NT2/D1 (cell line): ENCODE measurements around the gene SHF.

ENCODE experiments used
- DNase-seq: peaks from one replicate; pipeline ENCODE4 v3.0.0-alpha.2; 2011; ENCODE audit warnings: low read depth, low spot score
- H3K27me3 ChIP-seq: 2 replicates; pipeline ENCODE4 v1.6.0; 2011; ENCODE audit warnings: mild to moderate bottlenecking; ENCODE audit not compliant: insufficient read length, insufficient read depth
- H3K36me3 ChIP-seq: 2 replicates; pipeline ENCODE4 v1.6.1; 2011; ENCODE audit warnings: mild to moderate bottlenecking, low read length, mixed read lengths; ENCODE audit not compliant: insufficient read depth, insufficient read length
- H3K4me1 ChIP-seq: 2 replicates; pipeline ENCODE4 v1.5.1; 2011; ENCODE audit not compliant: insufficient read depth, insufficient read length
- H3K4me3 ChIP-seq: 2 replicates; pipeline ENCODE4 v1.5.1; 2011; ENCODE audit warnings: low read depth; ENCODE audit not compliant: insufficient read length
- H3K9ac ChIP-seq: 2 replicates; pipeline ENCODE4 v1.6.0; 2011; ENCODE audit warnings: low read depth; ENCODE audit not compliant: insufficient read length
- H3K9me3 ChIP-seq: 2 replicates; pipeline ENCODE4 v1.5.1; 2011; ENCODE audit warnings: mild to moderate bottlenecking, low read length; ENCODE audit not compliant: insufficient read depth
- SUZ12 ChIP-seq: IDR thresholded peaks from 2 replicates; pipeline ENCODE4 v1.6.1; 2011; ENCODE audit not compliant: insufficient read length, insufficient read depth; ENCODE audit errors: extremely low read depth
- YY1 ChIP-seq: IDR thresholded peaks from 2 replicates; pipeline ENCODE4 v1.6.1; 2011; ENCODE audit not compliant: insufficient read length, insufficient read depth
- ZNF274 ChIP-seq: IDR thresholded peaks from 2 replicates; pipeline ENCODE4 v1.6.1; 2011; ENCODE audit warnings: mild to moderate bottlenecking, low read depth, low read length

The SHF gene

DNA sequence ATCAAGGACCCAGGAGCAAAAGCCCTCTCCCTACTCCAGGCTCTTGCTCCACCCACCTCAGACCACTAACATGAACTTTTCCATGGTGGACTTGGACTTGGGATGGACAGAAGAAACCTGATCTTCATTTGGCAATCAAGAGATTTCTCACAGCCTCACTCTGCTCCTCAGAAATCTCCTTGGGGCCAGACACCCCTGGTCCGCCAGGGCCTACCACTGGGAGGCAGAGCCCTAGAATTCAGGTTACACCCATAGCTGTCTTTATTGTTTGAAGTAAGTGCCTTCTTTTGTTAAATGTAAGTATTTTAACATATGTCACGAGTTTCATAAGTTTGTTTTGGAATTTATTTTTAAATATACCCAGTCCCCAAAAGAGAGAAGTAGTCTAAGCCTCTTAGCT, 13.2 kb downstream of the SHF start:
- no peak overlapping the region for H3K4me3 ChIP-seq
- H3K36me3 ChIP-seq: peaks cover 23% of the 10 kb centered on the region
- H3K9ac ChIP-seq: no peak overlapping the region
- no peak for DNase-seq
- no peak for TF ChIP-seq SUZ12
- no peak for TF ChIP-seq ZNF274
- TF ChIP-seq YY1: no peak
- no peaks in the 10 kb centered on the region for H3K9me3 ChIP-seq
- peaks cover 12% of the 10 kb centered on the region for H3K4me1 ChIP-seq
- H3K27me3 ChIP-seq: no peaks in the 10 kb centered on the region

- Histone ChIP-seq H3K9ac (no peak overlapping the region), H3K4me3 (no peak overlapping the region), H3K9me3 (no peaks in the 10 kb centered on the region), H3K36me3 (peaks cover 23% of the 10 kb centered on the region), H3K4me1 (peaks cover 13% of the 10 kb centered on the region), H3K27me3 (no peaks in the 10 kb centered on the region)
- TF ChIP-seq SUZ12: no peak
- TF ChIP-seq YY1: no peak
- no peak for TF ChIP-seq ZNF274
- no peak for DNase-seq
Observed at GRCh38 chr15:45174069-45174468, 13.7 kb downstream of the SHF start.

- no peak overlapping the region for H3K9ac ChIP-seq
- TF ChIP-seq ZNF274 (no peak), SUZ12 (no peak), YY1 (no peak)
- no peaks in the 10 kb centered on the region for H3K27me3 ChIP-seq
- no peaks in the 10 kb centered on the region for H3K9me3 ChIP-seq
- H3K4me3 ChIP-seq: no peak overlapping the region
- DNase-seq: no peak
- peaks cover 12% of the 10 kb centered on the region for H3K36me3 ChIP-seq
- H3K4me1 ChIP-seq: peaks cover 20% of the 10 kb centered on the region
Observed at GRCh38 chr15:45171912-45172311, 15.9 kb downstream of the SHF start.

GRCh38 chr15:45169608-45170480, 17.9 kb downstream of the SHF start:
- no peak for DNase-seq
- TF ChIP-seq ZNF274 (no peak), YY1 (no peak), SUZ12 (no peak)
- Histone ChIP-seq H3K9me3 (no peaks in the 10 kb centered on the region), H3K4me3 (no peak overlapping the region), H3K4me1 (peaks cover 20% of the 10 kb centered on the region), H3K36me3 (peaks cover 4% of the 10 kb centered on the region), H3K27me3 (no peaks in the 10 kb centered on the region), H3K9ac (peak overlapping the region; percentile 21)

GRCh38 chr15:45168751-45169551, 18.8 kb downstream of the SHF start:
- Histone ChIP-seq H3K4me3 (no peak overlapping the region), H3K36me3 (peaks cover 3% of the 10 kb centered on the region), H3K27me3 (no peaks in the 10 kb centered on the region), H3K9ac (peak overlapping the region; percentile 21), H3K9me3 (no peaks in the 10 kb centered on the region), H3K4me1 (peaks cover 20% of the 10 kb centered on the region)
- DNase-seq: no peak
- no peak for TF ChIP-seq SUZ12
- TF ChIP-seq ZNF274: no peak
- no peak for TF ChIP-seq YY1

DNA sequence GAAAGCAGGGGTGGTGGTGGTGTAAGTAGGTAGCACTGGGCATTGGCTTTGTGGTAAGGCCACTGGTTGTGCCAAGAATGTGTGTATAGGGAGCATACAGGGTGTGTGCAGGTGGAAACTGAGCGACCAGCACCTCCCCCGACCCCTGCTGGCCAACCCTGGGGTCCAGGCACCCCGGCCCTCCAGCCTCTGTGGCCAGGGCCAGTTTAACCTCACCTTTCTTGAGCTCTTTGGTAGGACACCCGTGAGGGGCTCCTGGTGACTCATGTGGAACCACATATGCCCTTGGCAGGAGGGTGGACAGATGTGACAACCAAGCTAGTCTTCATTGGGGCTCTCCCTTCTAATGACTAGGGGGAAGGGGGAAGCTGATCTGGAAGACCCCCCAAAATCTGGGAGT, 19.5 kb downstream of the SHF start:
- no peak overlapping the region for H3K9ac ChIP-seq
- peaks cover 18% of the 10 kb centered on the region for H3K4me1 ChIP-seq
- H3K27me3 ChIP-seq: no peaks in the 10 kb centered on the region
- no peaks in the 10 kb centered on the region for H3K36me3 ChIP-seq
- no peaks in the 10 kb centered on the region for H3K9me3 ChIP-seq
- TF ChIP-seq ZNF274 (no peak), YY1 (no peak), SUZ12 (no peak)
- H3K4me3 ChIP-seq: no peak overlapping the region
- no peak for DNase-seq

GRCh38 chr15:45167631-45168205, 20.0 kb downstream of the SHF start:
- peaks cover 19% of the 10 kb centered on the region for H3K4me1 ChIP-seq
- TF ChIP-seq YY1 (no peak), ZNF274 (no peak), SUZ12 (no peak)

More at GRCh38 chr15:45167631-45168205, 20.0 kb downstream of the SHF start:
- Histone ChIP-seq H3K4me3 (peak overlapping the region; percentile 40), H3K9ac (peak overlapping the region; percentile 85), H3K36me3 (no peaks in the 10 kb centered on the region), H3K9me3 (no peaks in the 10 kb centered on the region), H3K27me3 (no peaks in the 10 kb centered on the region)
- DNase-seq: no peak
